GM19239 (cell line): ENCODE results near the gene SNRPB2.

Experiments used
- DNase-seq: peaks from one replicate; pipeline ENCODE4 v3.0.0; 2011; ENCODE audit warnings: low spot score; ENCODE audit not compliant: insufficient read length
- FAIRE-seq: peaks from 2 replicates; lab custom pipeline; 2011; peaks lifted over from hg19 to GRCh38; lab: Jason Lieb, UNC

SNRPB2 gene

GRCh38 chr20:16781496-16781895 lies 51.7 kb downstream of the SNRPB2 start:
- FAIRE-seq = no peak
- no peak for DNase-seq

- no peak for DNase-seq
- no peak for FAIRE-seq
These were observed 55.4 kb downstream of the SNRPB2 start for GRCh38 chr20:16785226-16785625.
